ENCODE data around the gene CDH6. TPM values are rescaled to one million over a fixed set of nuclear protein-coding genes. Genes with fewer than 3 reads are reported as not detected.

Gene CDH6
- total RNA-seq, 1 donor from 2014 or later = 5.7 TPM

- no peaks in the 10 kb centered on the region for H3K36me3 ChIP-seq (ENCODE audit: control insufficient read depth in 3 of 3, insufficient read depth in 3 of 3, low read length in 3 of 3)
- no peaks in the 10 kb centered on the region for H3K27me3 ChIP-seq (ENCODE audit: control insufficient read depth in 3 of 3, insufficient read depth in 3 of 3, low read length in 3 of 3)
- H3K9ac ChIP-seq (ENCODE audit: low read depth in 1 of 3, low read length in 3 of 3) = no peak overlapping the region
- no peaks in the 10 kb centered on the region for H3K9me3 ChIP-seq (ENCODE audit: control insufficient read depth in 3 of 3, low read length in 3 of 3)
- H3K4me3 ChIP-seq (ENCODE audit: low read length in 3 of 3) = no peak overlapping the region
- no peaks in the 10 kb centered on the region for H3K4me1 ChIP-seq (ENCODE audit: control insufficient read depth in 3 of 3, insufficient read depth in 3 of 3, low read length in 3 of 3)
- no peak overlapping the region for H3K27ac ChIP-seq (ENCODE audit: low read depth, low read length)
Observed at GRCh38 chr5:31332160-31332559, 138.7 kb downstream of the CDH6 start.

GRCh38 chr5:31333475-31333874 lies 140.0 kb downstream of the CDH6 start:
- H3K27me3 ChIP-seq (ENCODE audit: control insufficient read depth in 3 of 3, insufficient read depth in 3 of 3, low read length in 3 of 3) = no peaks in the 10 kb centered on the region

GRCh38 chr5:31334061-31334860 lies 140.8 kb downstream of the CDH6 start:
- no peak overlapping the region for H3K27ac ChIP-seq (ENCODE audit: low read depth, low read length)
- H3K36me3 ChIP-seq (ENCODE audit: control insufficient read depth in 3 of 3, insufficient read depth in 3 of 3, low read length in 3 of 3) = no peaks in the 10 kb centered on the region
- H3K4me1 ChIP-seq (ENCODE audit: control insufficient read depth in 3 of 3, insufficient read depth in 3 of 3, low read length in 3 of 3) = no peaks in the 10 kb centered on the region
- H3K9me3 ChIP-seq (ENCODE audit: control insufficient read depth in 3 of 3, low read length in 3 of 3) = no peaks in the 10 kb centered on the region
- H3K9ac ChIP-seq (ENCODE audit: low read depth in 1 of 3, low read length in 3 of 3) = no peak overlapping the region
- no peak overlapping the region for H3K4me3 ChIP-seq (ENCODE audit: low read length in 3 of 3)
- no peaks in the 10 kb centered on the region for H3K27me3 ChIP-seq (ENCODE audit: control insufficient read depth in 3 of 3, insufficient read depth in 3 of 3, low read length in 3 of 3)

More at GRCh38 chr5:31333475-31333874, 140.0 kb downstream of the CDH6 start:
- H3K9ac ChIP-seq (ENCODE audit: low read depth in 1 of 3, low read length in 3 of 3) = no peak overlapping the region
- no peaks in the 10 kb centered on the region for H3K36me3 ChIP-seq (ENCODE audit: control insufficient read depth in 3 of 3, insufficient read depth in 3 of 3, low read length in 3 of 3)
- no peak overlapping the region for H3K27ac ChIP-seq (ENCODE audit: low read depth, low read length)
- H3K4me1 ChIP-seq (ENCODE audit: control insufficient read depth in 3 of 3, insufficient read depth in 3 of 3, low read length in 3 of 3) = no peaks in the 10 kb centered on the region
- no peaks in the 10 kb centered on the region for H3K9me3 ChIP-seq (ENCODE audit: control insufficient read depth in 3 of 3, low read length in 3 of 3)
- H3K4me3 ChIP-seq (ENCODE audit: low read length in 3 of 3) = no peak overlapping the region

GRCh38 chr5:31335456-31335855 lies 142.0 kb downstream of the CDH6 start:
- no peaks in the 10 kb centered on the region for H3K36me3 ChIP-seq (ENCODE audit: control insufficient read depth in 3 of 3, insufficient read depth in 3 of 3, low read length in 3 of 3)
- H3K9ac ChIP-seq (ENCODE audit: low read depth in 1 of 3, low read length in 3 of 3) = no peak overlapping the region
- no peaks in the 10 kb centered on the region for H3K9me3 ChIP-seq (ENCODE audit: control insufficient read depth in 3 of 3, low read length in 3 of 3)
- H3K27me3 ChIP-seq (ENCODE audit: control insufficient read depth in 3 of 3, insufficient read depth in 3 of 3, low read length in 3 of 3) = no peaks in the 10 kb centered on the region
- no peak overlapping the region for H3K27ac ChIP-seq (ENCODE audit: low read depth, low read length)
- H3K4me3 ChIP-seq (ENCODE audit: low read length in 3 of 3) = no peak overlapping the region
- H3K4me1 ChIP-seq (ENCODE audit: control insufficient read depth in 3 of 3, insufficient read depth in 3 of 3, low read length in 3 of 3) = no peaks in the 10 kb centered on the region

- H3K27me3 ChIP-seq (ENCODE audit: control insufficient read depth in 3 of 3, insufficient read depth in 3 of 3, low read length in 3 of 3) = peaks cover 0 to 4% (median 0%) of the 10 kb centered on the region in 3 donors
- H3K4me1 ChIP-seq (ENCODE audit: control insufficient read depth in 3 of 3, insufficient read depth in 3 of 3, low read length in 3 of 3) = no peaks in the 10 kb centered on the region
- H3K4me3 ChIP-seq (ENCODE audit: low read length in 3 of 3) = no peak overlapping the region
- H3K36me3 ChIP-seq (ENCODE audit: control insufficient read depth in 3 of 3, insufficient read depth in 3 of 3, low read length in 3 of 3) = no peaks in the 10 kb centered on the region
- no peaks in the 10 kb centered on the region for H3K9me3 ChIP-seq (ENCODE audit: control insufficient read depth in 3 of 3, low read length in 3 of 3)
- no peak overlapping the region for H3K27ac ChIP-seq (ENCODE audit: low read depth, low read length)
- H3K9ac ChIP-seq (ENCODE audit: low read depth in 1 of 3, low read length in 3 of 3) = no peak overlapping the region
Observed at GRCh38 chr5:31343946-31344345, 150.5 kb downstream of the CDH6 start.

- Histone ChIP-seq H3K36me3 (ENCODE audit: control insufficient read depth in 3 of 3, insufficient read depth in 3 of 3, low read length in 3 of 3) (no peaks in the 10 kb centered on the region), H3K27me3 (ENCODE audit: control insufficient read depth in 3 of 3, insufficient read depth in 3 of 3, low read length in 3 of 3) (peaks cover 0 to 4% (median 0%) of the 10 kb centered on the region in 3 donors), H3K4me1 (ENCODE audit: control insufficient read depth in 3 of 3, insufficient read depth in 3 of 3, low read length in 3 of 3) (no peaks in the 10 kb centered on the region), H3K4me3 (ENCODE audit: low read length in 3 of 3) (no peak overlapping the region), H3K27ac (ENCODE audit: low read depth, low read length) (no peak overlapping the region), H3K9me3 (ENCODE audit: control insufficient read depth in 3 of 3, low read length in 3 of 3) (no peaks in the 10 kb centered on the region), H3K9ac (ENCODE audit: low read depth in 1 of 3, low read length in 3 of 3) (no peak overlapping the region)
Observed at GRCh38 chr5:31346896-31347551, 153.5 kb downstream of the CDH6 start.

GRCh38 chr5:31347552-31347905 lies 154.0 kb downstream of the CDH6 start:
- no peaks in the 10 kb centered on the region for H3K4me1 ChIP-seq (ENCODE audit: control insufficient read depth in 3 of 3, insufficient read depth in 3 of 3, low read length in 3 of 3)
- no peak overlapping the region for H3K9ac ChIP-seq (ENCODE audit: low read depth in 1 of 3, low read length in 3 of 3)
- H3K36me3 ChIP-seq (ENCODE audit: control insufficient read depth in 3 of 3, insufficient read depth in 3 of 3, low read length in 3 of 3) = no peaks in the 10 kb centered on the region
- peaks cover 0 to 4% (median 0%) of the 10 kb centered on the region in 3 donors for H3K27me3 ChIP-seq (ENCODE audit: control insufficient read depth in 3 of 3, insufficient read depth in 3 of 3, low read length in 3 of 3)
- no peak overlapping the region for H3K27ac ChIP-seq (ENCODE audit: low read depth, low read length)
- H3K9me3 ChIP-seq (ENCODE audit: control insufficient read depth in 3 of 3, low read length in 3 of 3) = no peaks in the 10 kb centered on the region
- no peak overlapping the region for H3K4me3 ChIP-seq (ENCODE audit: low read length in 3 of 3)

- Histone ChIP-seq H3K4me1 (ENCODE audit: control insufficient read depth in 3 of 3, insufficient read depth in 3 of 3, low read length in 3 of 3) (no peaks in the 10 kb centered on the region), H3K27ac (ENCODE audit: low read depth, low read length) (no peak overlapping the region), H3K36me3 (ENCODE audit: control insufficient read depth in 3 of 3, insufficient read depth in 3 of 3, low read length in 3 of 3) (no peaks in the 10 kb centered on the region), H3K27me3 (ENCODE audit: control insufficient read depth in 3 of 3, insufficient read depth in 3 of 3, low read length in 3 of 3) (peaks cover 0 to 4% (median 0%) of the 10 kb centered on the region in 3 donors), H3K9ac (ENCODE audit: low read depth in 1 of 3, low read length in 3 of 3) (no peak overlapping the region), H3K4me3 (ENCODE audit: low read length in 3 of 3) (no peak overlapping the region), H3K9me3 (ENCODE audit: control insufficient read depth in 3 of 3, low read length in 3 of 3) (no peaks in the 10 kb centered on the region)
Observed at GRCh38 chr5:31350395-31350794, 156.9 kb downstream of the CDH6 start.

GRCh38 chr5:31355337-31355736 lies 161.9 kb downstream of the CDH6 start:
- H3K9me3 ChIP-seq (ENCODE audit: control insufficient read depth in 3 of 3, low read length in 3 of 3) = peaks cover 0 to 3% (median 0%) of the 10 kb centered on the region in 3 donors
- no peaks in the 10 kb centered on the region for H3K36me3 ChIP-seq (ENCODE audit: control insufficient read depth in 3 of 3, insufficient read depth in 3 of 3, low read length in 3 of 3)
- no peak overlapping the region for H3K27ac ChIP-seq (ENCODE audit: low read depth, low read length)
- H3K4me1 ChIP-seq (ENCODE audit: control insufficient read depth in 3 of 3, insufficient read depth in 3 of 3, low read length in 3 of 3) = no peaks in the 10 kb centered on the region
- no peak overlapping the region for H3K9ac ChIP-seq (ENCODE audit: low read depth in 1 of 3, low read length in 3 of 3)
- H3K27me3 ChIP-seq (ENCODE audit: control insufficient read depth in 3 of 3, insufficient read depth in 3 of 3, low read length in 3 of 3) = no peaks in the 10 kb centered on the region
- H3K4me3 ChIP-seq (ENCODE audit: low read length in 3 of 3) = no peak overlapping the region

- no peak overlapping the region for H3K9ac ChIP-seq (ENCODE audit: low read depth in 1 of 3, low read length in 3 of 3)
- H3K4me3 ChIP-seq (ENCODE audit: low read length in 3 of 3) = no peak overlapping the region
- no peaks in the 10 kb centered on the region for H3K4me1 ChIP-seq (ENCODE audit: control insufficient read depth in 3 of 3, insufficient read depth in 3 of 3, low read length in 3 of 3)
- H3K27ac ChIP-seq (ENCODE audit: low read depth, low read length) = no peak overlapping the region
- no peaks in the 10 kb centered on the region for H3K36me3 ChIP-seq (ENCODE audit: control insufficient read depth in 3 of 3, insufficient read depth in 3 of 3, low read length in 3 of 3)
- no peaks in the 10 kb centered on the region for H3K27me3 ChIP-seq (ENCODE audit: control insufficient read depth in 3 of 3, insufficient read depth in 3 of 3, low read length in 3 of 3)
- H3K9me3 ChIP-seq (ENCODE audit: control insufficient read depth in 3 of 3, low read length in 3 of 3) = peaks cover 0 to 3% (median 0%) of the 10 kb centered on the region in 3 donors
Observed at GRCh38 chr5:31357038-31357437, 163.6 kb downstream of the CDH6 start.

Measured in skeletal muscle tissue (tissue), 4 donors.